HG02642 (cell line): ENCODE measurements around the gene TGFBR2.

ENCODE experiments used
- ATAC-seq: cut with Tn5 transposase; IDR thresholded peaks from one replicate; pipeline ENCODE4 v1.9.1; 2021; ENCODE audit warnings: mild to moderate bottlenecking; ENCODE audit not compliant: unreplicated experiment, poor library complexity

Gene TGFBR2

DNA sequence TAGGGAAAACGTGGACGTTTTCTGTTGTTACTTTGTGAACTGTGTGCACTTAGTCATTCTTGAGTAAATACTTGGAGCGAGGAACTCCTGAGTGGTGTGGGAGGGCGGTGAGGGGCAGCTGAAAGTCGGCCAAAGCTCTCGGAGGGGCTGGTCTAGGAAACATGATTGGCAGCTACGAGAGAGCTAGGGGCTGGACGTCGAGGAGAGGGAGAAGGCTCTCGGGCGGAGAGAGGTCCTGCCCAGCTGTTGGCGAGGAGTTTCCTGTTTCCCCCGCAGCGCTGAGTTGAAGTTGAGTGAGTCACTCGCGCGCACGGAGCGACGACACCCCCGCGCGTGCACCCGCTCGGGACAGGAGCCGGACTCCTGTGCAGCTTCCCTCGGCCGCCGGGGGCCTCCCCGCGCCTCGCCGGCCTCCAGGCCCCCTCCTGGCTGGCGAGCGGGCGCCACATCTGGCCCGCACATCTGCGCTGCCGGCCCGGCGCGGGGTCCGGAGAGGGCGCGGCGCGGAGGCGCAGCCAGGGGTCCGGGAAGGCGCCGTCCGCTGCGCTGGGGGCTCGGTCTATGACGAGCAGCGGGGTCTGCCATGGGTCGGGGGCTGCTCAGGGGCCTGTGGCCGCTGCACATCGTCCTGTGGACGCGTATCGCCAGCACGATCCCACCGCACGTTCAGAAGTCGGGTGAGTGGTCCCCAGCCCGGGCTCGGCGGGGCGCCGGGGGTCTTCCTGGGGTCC is at the start of gene TGFBR2:
Gene TGFBR2, plus strand, starts transcription at position 301 of the 731 bp plus-strand sequence. Its CDS starts 283 bp downstream, at position 584.
- peak; percentile 87 for ATAC-seq

DNA sequence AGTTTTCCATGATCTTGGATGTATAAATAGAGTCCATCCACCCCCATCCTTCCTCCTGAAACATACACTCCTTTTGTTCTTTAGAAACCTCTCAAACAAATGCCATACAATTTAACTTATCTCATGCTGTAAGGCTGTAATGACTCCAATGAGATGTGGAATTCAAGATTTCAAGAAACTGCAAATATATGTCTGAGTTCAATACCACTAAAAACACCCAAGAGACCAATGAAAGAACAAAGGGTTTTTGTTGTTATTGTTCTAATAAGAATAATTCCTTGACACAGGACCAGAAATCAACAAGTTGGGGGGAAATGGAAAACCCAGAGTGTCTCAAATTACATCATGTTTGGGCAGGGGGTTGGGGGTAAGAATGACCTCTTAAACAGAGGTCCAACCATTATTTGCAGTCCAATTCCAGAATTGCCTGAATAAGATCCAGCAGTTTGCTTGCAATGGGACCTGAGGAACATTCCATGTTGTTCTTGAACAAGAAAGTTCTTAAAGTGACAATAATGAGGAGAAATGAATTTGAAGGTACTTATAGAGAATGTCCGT is 48.6 kb upstream of the TGFBR2 start:
- no peak for ATAC-seq

DNA sequence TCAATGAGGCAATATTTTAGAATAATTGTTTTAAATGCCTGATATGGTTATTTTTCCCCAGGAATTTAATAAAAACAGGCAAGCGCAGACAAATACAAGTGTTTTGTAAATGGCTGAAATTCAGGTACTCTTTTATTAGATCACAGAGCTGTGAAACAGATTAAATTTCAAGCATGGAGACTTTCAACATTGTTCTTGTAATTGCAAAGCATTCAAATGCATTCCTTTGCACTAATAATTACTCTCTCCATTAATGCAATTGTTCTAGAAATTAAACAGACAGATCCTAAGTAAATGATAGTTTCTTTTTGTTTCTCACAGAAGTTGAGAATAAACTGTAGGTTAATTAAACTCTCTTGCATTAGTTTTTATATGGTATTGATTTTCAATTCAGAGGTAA is 42.4 kb upstream of the TGFBR2 start:
- ATAC-seq, result no peak

DNA sequence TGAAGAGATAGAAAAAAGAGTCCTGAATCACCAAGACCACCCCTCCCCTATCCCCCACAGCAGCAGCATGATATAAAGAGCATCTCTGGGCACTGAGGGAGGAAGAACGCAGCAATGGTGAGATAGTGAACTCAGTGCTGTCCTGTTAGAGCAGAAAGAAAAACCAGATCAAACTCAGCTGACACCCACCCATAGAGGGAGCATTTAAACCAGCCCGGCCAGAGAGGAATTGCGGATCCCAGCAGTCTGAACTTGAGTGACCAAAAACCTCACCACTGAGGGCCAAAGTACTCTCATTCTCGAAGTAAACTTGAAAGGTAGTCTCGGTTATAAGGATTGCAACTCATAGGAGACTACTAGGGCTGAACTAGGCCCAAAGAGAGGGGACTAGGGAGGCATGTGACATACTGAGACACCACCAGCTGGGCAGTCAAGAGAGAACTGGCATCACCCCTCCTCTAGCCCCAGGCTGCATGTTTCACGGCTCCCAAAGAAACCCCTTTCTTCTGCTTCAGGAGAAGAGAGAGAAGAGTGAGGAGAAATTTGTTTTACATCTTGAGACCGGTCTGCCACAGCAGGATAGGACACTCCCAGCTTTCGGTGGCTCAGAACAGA is 39.2 kb upstream of the TGFBR2 start:
- no peak for ATAC-seq

DNA sequence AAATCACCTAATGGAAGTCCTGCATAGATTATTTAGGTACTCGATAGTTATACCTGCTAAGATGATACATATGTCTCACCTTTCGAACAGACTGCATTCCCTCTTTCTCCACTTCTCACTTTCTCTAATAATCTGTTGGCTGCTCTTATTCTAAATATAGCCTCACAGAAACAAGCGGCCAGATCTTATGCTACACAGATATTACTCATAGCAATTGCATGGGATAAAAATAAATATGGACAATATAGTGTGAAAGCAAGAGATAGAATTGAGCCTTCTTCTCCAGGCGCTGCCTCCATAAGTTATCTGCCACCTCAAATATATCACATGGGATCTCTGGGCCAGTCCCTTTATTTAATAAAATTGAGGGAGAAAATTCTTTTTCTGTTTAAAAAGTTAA is 29.5 kb upstream of the TGFBR2 start:
- ATAC-seq, result no peak

DNA sequence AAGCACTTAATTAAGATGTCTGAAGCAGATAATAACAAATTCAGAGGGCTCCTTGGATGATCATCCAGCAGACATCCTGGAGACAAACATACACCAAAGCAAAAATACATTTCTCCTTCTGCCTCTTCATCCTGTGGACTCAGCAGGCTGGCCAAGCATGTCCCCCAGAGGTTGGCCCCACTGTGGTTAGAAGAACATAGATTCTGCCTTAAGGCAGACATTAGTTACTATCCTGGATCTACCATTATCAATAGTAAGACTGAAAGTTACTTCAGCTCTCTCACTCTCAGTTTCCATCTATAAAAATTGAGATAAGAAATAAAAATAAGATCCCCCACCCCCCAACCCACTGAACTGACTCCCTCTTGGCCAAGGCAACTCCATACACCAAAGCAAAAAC is 28.6 kb upstream of the TGFBR2 start:
- ATAC-seq, result peak; percentile 81

DNA sequence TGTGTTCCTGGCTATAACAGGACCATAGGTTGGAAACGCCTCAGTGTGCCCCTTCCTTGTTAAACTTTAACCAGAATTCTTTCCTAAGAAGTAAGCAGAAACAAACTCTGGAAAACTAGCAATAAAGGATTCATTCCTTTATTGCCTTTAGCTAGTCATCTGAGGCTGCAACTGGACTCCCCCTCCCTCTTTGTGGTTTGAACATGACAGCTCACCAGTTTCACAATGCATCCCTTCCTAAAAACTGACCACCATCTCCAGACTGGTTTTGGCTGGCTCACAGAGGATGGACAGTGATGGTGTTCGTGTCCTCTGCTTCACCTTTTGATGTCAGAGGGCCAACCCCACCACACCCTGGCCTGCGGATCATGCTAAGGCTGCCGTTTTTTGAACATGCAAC is 27.9 kb upstream of the TGFBR2 start:
- ATAC-seq, result no peak

DNA sequence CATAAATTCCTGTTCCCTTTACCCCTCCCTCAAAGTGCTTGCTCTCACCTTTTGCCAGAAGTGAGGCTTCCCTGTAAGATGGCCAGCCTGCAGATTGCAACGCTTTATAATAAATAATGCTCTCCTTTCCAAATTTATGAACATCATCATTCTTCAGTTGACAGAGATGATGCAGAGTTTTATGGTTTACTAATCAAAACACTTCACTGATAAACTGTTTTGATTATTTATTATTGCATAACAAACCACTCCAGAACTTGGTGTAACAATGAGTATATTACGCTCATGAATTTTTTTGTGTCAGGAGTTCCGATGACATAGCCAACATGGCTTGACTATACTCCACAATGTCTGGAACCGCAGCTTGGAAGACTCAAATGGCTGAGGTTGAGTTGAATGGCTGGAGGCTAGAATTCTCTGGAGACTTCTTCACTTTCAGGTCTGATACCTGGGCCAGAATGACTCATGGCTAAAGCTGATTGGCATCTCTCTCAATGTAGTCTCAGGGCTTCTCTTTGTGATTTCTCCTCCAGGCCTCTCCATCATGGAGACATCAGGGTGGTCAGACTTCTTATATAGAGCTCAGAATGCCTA is 27.3 kb upstream of the TGFBR2 start:
- ATAC-seq, result no peak

DNA sequence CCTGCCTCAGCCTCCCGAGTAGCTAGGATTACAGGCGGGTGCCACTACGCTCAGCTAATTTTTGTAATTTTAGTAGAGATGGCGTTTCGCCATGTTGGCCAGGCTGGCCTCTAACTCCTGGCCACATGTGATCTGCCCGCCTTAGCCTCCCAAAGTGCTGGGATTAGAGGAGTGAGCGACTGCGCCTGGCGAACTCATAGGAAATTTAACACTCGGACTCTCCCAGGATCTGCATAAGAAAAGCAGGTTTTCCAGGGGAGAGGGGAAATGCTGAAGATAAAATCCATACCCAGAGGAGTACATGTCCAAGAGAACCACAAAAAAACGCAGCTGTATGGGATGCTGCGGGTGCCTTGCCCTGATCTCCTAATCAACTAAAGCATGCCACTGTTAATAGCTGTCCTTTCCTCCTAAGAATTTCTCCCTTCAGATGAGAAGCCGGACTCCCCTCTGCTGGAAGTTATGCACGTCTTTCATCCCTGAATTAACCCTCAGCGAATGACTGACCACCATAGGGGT is 25.3 kb upstream of the TGFBR2 start:
- ATAC-seq, result no peak

DNA sequence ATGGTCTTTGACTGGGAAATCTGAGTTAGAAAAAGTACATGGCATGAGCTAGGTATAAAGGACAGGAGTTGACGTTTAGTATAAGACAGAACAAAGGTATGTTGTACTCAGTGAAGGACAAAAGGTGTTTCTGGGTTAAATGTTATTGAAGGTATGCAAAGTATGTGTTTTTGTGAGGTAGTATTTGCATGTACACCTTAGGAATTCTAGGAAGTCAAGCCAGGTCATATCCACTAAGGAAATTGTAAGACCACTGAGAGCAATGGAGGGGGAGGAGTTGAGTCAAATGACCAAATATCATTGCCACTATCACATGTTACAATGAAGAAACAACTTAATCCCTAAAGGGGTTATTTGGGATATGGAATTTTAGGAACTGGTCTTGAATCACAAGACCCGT is 24.4 kb upstream of the TGFBR2 start:
- ATAC-seq, result no peak

DNA sequence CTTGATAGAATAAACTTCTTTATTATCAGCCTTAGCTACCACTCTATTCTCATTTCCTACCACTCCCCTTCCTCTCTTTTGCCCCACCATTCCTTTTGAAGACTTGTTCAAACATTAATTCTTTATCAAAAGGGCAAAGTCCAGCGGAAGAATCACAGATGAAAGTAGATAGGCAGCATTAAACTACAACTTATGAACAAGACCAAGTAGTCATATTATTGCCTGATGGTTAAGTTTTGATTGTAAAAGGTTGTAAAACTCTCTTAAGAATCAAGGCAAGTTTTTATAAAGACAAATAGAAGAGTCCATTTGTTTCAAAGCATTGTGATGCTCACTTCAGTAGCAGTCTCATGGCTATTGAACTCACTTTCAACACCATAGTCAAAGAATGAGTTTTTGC is 22.4 kb upstream of the TGFBR2 start:
- ATAC-seq, result no peak

DNA sequence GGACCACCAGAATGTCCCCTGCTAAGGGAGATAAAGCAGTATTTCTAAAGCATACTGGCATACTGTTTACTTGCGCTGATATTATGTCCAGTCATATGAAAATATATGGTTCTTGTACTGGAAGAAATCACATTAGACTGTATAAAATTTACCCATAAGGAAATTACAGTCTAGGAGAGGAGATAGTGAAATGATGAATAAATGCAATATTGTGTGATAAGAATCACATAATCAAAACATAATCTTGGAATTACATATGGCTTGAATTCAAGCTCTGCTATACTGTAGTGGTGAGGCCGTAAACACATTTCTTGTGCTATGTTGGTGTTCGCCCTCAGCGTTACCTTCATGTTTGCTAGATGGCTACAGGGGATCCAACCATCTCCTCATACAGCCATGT is 20.7 kb upstream of the TGFBR2 start:
- ATAC-seq, result no peak

DNA sequence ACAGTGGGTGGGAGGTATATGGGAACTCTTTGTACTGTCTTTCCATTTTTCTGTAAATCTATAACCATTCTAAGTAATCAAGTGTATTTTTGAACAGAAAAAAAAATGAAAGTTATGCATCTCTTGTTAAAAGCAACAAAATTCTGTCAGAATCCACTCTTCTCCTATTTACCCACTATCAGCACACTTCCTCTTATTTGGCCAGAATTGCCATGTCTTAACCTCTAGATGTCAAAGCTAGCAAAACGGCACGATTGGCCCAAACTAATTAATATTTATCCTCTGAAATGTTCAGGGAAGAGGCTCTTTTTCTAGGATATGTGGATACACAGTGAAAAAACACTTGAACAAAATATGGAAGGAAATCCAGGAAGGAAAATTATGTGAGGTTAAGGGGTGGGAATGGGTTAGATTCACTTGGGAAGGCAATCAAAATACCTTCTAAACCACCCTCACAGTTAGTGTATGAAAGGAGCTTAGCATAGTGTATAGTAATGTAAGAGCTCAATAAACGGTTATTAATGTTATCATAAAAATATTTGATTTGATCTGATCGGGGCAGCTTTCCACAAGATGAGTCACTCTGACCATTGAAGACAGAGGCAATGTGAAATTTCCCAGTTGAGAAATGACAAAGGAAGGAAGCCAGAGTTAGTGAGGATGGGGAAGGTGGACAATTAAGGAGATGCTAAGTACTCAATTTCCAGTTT is 20.1 kb upstream of the TGFBR2 start:
- no peak for ATAC-seq

DNA sequence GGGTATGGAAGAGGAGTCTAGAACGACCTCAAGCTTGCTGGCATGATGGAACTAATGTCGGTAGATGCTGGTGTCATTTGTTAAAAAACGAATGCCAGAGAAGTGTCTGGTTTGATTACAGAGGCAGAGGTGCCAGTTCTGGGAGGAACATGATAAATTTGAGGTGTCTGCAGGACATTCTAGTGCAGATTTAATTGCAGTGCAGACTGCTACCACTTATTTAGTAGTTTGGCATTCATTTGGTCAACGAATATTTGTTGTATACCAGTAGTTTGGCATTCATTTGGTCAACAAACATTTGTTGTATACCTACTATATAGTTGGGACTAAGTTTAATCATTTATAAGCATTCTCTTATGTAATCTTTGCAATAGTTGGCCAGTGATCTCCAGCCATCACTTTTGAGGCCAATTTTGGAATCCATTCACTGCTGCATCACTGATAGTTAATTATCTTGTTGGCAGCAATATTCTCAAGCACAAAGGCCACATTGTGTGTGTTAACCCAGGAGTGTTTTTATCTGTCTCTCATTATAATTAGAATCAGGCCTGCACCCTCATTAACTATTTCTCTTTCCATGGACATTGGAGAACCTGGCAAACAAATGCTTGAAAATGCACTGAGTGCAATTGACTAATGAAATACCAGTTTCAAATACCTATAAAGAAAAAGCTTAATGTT is 19.5 kb upstream of the TGFBR2 start:
- no peak for ATAC-seq

DNA sequence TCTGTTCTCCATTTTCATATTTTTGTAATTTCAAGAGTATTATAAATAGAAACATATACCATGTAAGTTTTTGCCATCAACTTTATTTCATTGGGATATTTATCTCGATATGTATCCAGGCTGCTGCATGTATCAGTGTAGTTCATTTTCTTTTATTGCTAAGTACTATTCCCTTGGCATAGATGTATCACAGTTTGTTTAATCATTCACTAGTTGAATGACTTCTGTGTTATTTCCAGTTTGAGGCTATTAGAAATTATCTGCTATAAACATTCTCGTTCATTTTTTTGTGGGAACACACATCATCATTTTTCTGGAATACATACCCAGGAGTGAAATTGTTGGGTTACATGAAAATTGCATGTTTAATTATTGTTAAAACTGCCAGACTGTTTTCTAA is 18.5 kb upstream of the TGFBR2 start:
- ATAC-seq, result no peak

DNA sequence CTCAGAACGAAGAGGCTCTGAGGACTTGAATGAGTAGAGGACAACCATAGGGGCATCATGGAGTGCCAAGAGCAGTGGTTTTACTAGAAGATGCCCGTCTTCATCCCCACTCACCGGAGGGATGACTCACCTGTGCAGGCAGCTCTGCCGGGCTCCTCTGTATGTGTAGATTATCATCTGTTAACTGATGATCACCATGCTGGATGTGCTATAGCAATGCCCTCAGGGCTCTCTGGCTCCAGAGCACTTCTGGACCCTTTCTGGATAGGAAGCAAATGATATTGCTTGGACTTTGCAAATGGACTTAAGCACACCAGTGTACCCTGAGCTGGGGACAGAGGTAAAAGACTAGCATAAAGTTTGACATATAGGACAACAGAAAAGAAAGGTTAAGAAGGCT is 10.2 kb upstream of the TGFBR2 start:
- no peak for ATAC-seq

DNA sequence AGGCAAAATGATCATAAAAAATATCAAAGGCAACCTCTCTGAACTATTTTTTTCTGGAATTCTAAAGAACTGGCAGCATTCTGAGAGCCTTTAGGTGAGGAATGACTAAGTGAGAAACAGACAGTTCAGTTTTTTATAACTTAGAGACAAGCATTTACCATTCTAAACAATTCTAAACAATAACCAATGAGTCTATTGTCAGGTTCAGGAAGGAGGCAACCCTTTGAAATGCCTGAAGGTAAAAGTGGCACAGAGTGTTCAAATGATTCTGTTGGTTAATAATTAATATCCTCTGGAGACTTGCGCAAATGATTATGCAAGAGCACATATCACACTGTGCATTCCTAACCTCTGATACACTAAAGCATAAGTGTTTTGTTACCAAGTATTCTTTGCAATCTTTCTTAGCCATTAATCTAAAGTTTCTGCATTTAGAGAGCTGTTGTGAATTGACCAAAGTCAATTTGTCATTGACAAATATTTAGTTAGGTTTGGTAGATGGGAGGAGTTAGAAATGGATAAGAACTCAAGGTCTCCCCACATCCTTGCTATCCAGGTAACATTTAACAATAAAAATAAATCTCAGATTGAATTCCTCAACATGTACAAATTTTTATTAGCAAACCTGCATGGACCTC is 9.2 kb upstream of the TGFBR2 start:
- no peak for ATAC-seq

DNA sequence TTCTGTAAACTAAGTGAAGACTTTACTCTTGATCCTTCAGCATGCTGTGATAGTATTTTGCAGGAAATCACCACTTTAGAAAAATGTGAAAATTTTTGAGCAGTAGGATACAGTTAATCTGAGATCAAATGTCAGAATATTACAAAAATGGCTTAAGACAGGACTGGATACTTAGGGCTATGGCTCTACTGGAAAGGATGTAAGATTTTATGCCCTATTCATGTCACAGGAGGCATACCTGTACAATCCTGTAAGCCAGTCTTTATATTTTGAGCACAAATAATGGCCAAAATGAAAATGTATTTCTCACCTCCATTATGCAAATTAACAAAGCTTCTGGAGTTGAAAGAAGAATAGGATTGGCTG is 8.6 kb upstream of the TGFBR2 start:
- no peak for ATAC-seq

DNA sequence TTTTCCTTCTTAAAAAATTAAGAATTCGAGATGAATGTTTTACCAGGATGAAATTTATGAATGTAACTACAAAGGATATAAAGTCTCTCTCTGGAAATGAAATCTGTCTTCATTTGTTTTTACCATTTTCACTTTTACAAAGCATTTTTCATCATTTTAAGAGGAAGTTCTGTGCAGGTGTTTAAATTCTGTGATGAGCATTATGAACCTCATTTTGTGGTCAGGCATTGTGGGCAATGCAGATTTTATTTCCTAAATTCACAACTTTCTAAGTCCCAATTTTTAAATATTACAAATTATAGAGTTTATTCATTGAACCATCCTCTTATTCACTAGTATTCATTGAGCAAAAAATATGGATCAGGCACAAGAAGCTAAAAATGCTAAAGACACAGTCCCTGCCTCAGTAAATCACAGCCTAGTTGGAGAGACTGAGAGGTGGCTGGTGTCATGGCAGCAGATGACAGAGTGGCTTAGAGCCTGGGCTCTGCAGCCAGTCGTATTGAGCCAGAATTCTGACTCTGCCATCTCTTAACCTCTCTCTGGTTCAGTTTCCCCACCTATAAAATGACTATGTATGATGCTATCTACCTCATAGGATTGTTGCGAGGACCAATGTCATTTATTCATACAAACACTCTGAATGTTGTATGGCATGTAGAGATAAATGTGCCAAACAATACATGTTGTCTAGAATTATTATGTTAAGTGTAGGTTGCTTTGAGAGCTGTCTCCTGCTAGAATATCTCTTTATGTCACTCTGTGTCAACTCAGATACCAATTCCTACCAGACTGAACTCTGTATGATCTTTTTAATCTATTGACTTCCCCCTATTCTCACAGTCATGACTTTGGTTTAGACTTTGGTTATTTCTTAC is 7.5 kb upstream of the TGFBR2 start:
- no peak for ATAC-seq
